Medulla oblongata (tissue), 1 donor: ENCODE results near the gene NPHP4.
"Not testable (repeated sequence)": the region's sequence is repeated elsewhere in the genome, so short reads cannot be mapped to it uniquely, and the experiment has no call there.

Source experiments
- DNase-seq: peaks from one replicate; pipeline ENCODE4 v3.0.0-alpha.2; 2015; ENCODE audit errors: extremely low spot score

Gene NPHP4

GRCh38 chr1:6024376-6024775 lies 32.2 kb upstream of the NPHP4 start:
- DNase-seq = no peak

GRCh38 chr1:6023346-6023745 lies 31.1 kb upstream of the NPHP4 start:
- no peak for DNase-seq

GRCh38 chr1:6022193-6022592 lies 30.0 kb upstream of the NPHP4 start:
- DNase-seq = no peak

GRCh38 chr1:6019166-6019845 lies 27.1 kb upstream of the NPHP4 start:
- DNase-seq = no peak

- DNase-seq = not testable (repeated sequence)
Measured at GRCh38 chr1:6017654-6018053, 25.4 kb upstream of the NPHP4 start.

GRCh38 chr1:6016191-6016865 lies 24.1 kb upstream of the NPHP4 start:
- no peak for DNase-seq

GRCh38 chr1:6014130-6014999 lies 22.1 kb upstream of the NPHP4 start:
- DNase-seq = no peak

GRCh38 chr1:6013491-6013890 lies 21.3 kb upstream of the NPHP4 start:
- no peak for DNase-seq

- no peak for DNase-seq
Measured at GRCh38 chr1:6012529-6013318, 20.5 kb upstream of the NPHP4 start.

- DNase-seq = no peak
Measured at GRCh38 chr1:6011946-6012258, 19.7 kb upstream of the NPHP4 start.

GRCh38 chr1:6011161-6011945 lies 19.1 kb upstream of the NPHP4 start:
- DNase-seq = no peak

- DNase-seq = no peak
Measured at GRCh38 chr1:6010554-6010953, 18.3 kb upstream of the NPHP4 start.

GRCh38 chr1:6009120-6010040 lies 17.2 kb upstream of the NPHP4 start:
- no peak for DNase-seq

- DNase-seq = no peak
Measured at GRCh38 chr1:6008696-6009095, 16.5 kb upstream of the NPHP4 start.

- no peak for DNase-seq
Measured at GRCh38 chr1:6008084-6008415, 15.8 kb upstream of the NPHP4 start.

GRCh38 chr1:6007318-6008083 lies 15.3 kb upstream of the NPHP4 start:
- DNase-seq = no peak

GRCh38 chr1:6006882-6007281 lies 14.7 kb upstream of the NPHP4 start:
- no peak for DNase-seq

- no peak for DNase-seq
Measured at GRCh38 chr1:6005276-6005917, 13.2 kb upstream of the NPHP4 start.
